Ovary (tissue), 3 donors: ENCODE results near the gene RAD50.

Experiments
- CTCF ChIP-seq, 3 donors: fragments of 450-650 bp in 2 of 3; fragments of 200-600 bp in 1 of 3; IDR thresholded peaks; one replicate each; pipeline versions ENCODE4 v1.5.1 to v1.8.0; 2016 to 2022; ENCODE audit warnings: antibody characterized with exemption in 3 of 3, mild to moderate bottlenecking in 1 of 3
- EP300 ChIP-seq: sonication (generic); formaldehyde crosslinking; IDR thresholded peaks from one replicate; pipeline ENCODE4 v1.6.1; 2017; ENCODE audit warnings: antibody characterized with exemption
- POLR2A ChIP-seq: fragments of 450-650 bp; IDR thresholded peaks from one replicate; pipeline ENCODE4 v1.6.1; 2017; ENCODE audit warnings: antibody characterized with exemption, mild to moderate bottlenecking, moderate library complexity
- donor health status: DM: no; HTN: no; CAD: no.

- TF ChIP-seq POLR2A (no peak), CTCF (IDR thresholded peaks at IDR 0.05) (no peak), EP300 (no peak)
Measured at GRCh38 chr5:132678735-132679134, 122.0 kb downstream of the RAD50 start.
